Choroid plexus epithelial cell (primary cell): Measurements from ENCODE around the gene SLC23A3.
"Not testable (repeated sequence)": the region's sequence is repeated elsewhere in the genome, so short reads cannot be mapped to it uniquely, and the experiment has no call there.

Experiments used
- DNase-seq: peaks from one replicate; pipeline ENCODE4 v3.0.0-alpha.2; 2010; ENCODE audit warnings: low read depth
- H3K4me3 ChIP-seq: 2 replicates; pipeline ENCODE4 v1.5.1; 2011; ENCODE audit warnings: low read depth, mild to moderate bottlenecking, control low read depth, low read length, moderate library complexity
- CTCF ChIP-seq: conservative IDR thresholded peaks from 2 replicates; pipeline ENCODE4 v1.5.1; 2011; ENCODE audit warnings: low read depth, mild to moderate bottlenecking, control low read depth, inconsistent platforms, low read length, moderate library complexity

The SLC23A3 gene

GRCh38 chr2:219207884-219208740 lies 38.3 kb upstream of the SLC23A3 start:
- H3K4me3 ChIP-seq = peak overlapping the region; percentile 86
- DNase-seq = peak; percentile 57
- TF ChIP-seq CTCF = no peak

- H3K4me3 ChIP-seq = peak overlapping the region; percentile 86
- no peak for TF ChIP-seq CTCF
- no peak for DNase-seq
These were observed 37.5 kb upstream of the SLC23A3 start for GRCh38 chr2:219207134-219207883.

- no peak for TF ChIP-seq CTCF
These were observed 36.7 kb upstream of the SLC23A3 start, which contains the start of gene ZFAND2B for GRCh38 chr2:219206328-219207133. Gene ZFAND2B (plus strand): TSS chr2:219206782. CDS start chr2:219206988, 206 bp downstream.

GRCh38 chr2:219205981-219206327 lies 36.1 kb upstream of the SLC23A3 start:
- H3K4me3 ChIP-seq = peak overlapping the region; percentile 65
- no peak for TF ChIP-seq CTCF
- no peak for DNase-seq

More at GRCh38 chr2:219206328-219207133, 36.7 kb upstream of the SLC23A3 start, which contains the start of gene ZFAND2B:
- DNase-seq = peak; percentile 93
- peak within 1 kb of the TSS; percentile 86 for H3K4me3 ChIP-seq

- H3K4me3 ChIP-seq = no peak overlapping the region
- no peak for DNase-seq
- no peak for TF ChIP-seq CTCF
These were observed 35.3 kb upstream of the SLC23A3 start for GRCh38 chr2:219205165-219205538.

GRCh38 chr2:219204425-219205164 lies 34.8 kb upstream of the SLC23A3 start:
- DNase-seq = no peak
- no peak overlapping the region for H3K4me3 ChIP-seq
- TF ChIP-seq CTCF = no peak

- DNase-seq, H3K4me3 ChIP-seq: not testable (repeated sequence)
These were observed 31.5 kb upstream of the SLC23A3 start for GRCh38 chr2:219201331-219201730.

- DNase-seq, H3K4me3 ChIP-seq: not testable (repeated sequence)
These were observed 30.9 kb upstream of the SLC23A3 start for GRCh38 chr2:219200502-219201326.
